Measurements from ENCODE around the gene MAML2.

Gene MAML2

DNA sequence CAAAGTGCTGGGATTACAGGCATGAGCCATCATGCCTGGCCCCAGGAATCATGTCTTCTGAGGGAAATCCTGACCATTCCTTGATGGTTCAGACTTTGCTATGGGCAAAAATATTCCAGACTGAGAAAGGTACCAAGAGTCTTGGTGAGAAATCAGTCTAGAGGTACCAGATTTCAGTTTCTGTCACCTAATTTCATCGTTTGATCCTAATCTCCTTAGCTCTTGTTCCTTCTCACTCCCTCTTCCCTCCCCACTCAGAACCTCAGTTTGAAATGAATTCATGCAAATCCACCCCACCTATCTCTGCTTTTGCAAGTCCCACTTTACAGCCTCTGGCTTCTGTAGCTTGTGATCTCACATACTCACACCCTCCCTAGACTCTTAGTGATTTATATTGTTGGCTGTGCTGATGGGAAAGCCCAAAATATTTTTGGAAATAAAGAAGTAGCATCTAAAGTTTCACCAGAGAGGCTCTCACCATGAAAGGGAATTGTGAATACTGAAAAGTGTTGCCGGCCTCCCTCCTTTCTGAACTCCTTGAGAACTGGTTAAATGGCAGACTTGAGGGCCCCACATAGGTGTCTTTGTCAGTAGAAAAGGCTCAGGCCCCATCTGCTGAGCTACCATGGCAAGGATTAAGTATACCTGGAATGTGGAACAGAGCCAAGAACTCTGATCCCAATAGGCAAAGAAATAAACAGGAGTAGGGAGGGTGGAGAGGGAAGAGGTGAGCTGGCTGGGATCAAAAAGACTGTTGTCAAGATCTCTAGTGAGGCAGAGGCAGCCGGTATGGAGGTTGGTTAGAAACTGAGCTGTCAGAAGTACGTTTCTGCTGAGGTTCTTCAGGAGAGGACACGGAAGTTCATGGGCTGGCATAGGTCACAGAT lies 228.6 kb downstream of the MAML2 start:
- DNase-seq, result peak in 1 of 2 donors; percentile 20

DNA sequence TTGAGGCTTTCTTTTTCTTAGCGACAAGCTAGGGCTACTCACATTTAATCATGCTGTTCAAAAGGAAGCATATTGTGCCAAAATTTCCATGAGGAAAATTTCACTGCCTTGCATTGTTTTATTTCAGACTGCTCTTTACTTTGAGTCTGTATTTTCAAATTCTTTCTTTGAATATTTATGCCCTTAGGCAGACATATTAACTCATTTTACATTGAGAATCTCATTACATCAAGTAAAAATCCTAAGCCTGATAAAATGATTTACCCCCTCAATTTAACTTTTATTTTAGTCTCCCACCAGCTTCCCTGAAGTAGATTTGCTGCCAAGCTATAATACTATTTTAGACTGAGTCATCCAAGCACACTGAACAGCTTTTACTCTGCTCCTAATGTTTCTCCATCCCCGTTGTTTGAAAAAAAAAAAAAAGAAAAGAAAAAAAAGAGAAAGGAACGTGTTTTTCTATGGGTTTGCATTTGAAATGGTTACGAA lies 229.8 kb downstream of the MAML2 start:
- DNase-seq, result peak in 1 of 2 donors; percentile 48

DNA sequence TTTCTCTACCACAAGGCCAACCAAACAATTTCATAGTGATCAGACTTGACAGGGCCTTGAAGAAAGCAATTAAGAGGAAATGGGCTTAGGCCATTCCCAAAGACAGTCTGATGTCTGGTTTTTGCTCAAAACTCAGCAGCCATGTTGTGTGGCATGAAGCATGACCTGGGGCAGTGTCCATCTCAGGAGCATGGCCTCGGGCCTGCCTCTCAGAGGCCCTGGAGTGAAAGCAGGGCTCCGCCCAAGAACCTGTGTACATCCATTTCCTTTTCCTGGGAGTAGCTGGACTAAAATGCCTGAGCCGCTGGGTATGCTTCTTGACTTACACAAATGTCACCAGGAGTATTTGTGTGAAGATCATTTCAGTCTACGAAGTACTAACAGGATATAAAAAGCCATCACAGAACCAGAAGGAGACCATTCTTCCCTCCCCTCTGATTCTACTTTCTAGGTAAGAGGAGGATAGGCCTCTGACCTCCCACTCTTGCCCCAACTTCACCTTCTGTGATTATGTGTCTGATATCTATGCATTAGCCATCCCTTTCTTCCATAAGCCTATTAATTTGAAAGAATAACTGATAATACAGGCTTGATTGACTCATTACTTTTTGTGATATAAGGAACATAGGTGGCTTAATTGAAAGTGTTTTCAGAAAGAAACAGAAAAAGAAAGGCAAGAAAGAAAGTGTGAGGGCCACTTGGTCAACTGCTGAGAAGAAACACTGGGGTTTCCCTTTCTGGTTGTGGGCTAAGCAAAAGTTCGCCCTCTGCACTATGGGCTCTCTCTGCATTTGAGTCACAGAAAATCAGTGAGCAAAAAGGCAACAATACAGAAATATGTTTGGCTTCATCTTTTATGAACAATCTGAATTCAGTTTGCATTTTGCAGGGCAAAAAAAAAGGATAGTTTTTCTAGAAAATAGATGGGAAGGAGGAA lies 230.5 kb downstream of the MAML2 start:
- no peak for DNase-seq

DNA sequence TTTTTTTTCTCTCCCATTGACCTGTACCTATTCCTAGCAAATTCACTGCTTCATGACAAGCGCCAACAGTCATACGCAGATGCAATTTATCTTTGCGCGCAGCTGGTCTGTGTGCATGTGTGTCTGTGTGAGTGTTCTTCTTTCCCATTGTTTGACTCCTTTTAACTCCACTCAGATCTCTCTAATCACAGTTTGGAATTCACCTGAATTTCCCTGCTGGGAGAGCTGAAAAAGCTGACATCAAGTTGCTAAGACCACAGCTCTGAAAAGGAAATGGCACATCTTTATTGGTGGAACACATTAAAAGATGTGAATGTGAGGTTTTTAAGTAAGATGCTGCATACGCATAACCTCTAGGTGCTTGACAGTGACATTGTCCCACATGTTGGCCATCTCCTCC lies 231.7 kb downstream of the MAML2 start:
- no peak for DNase-seq

DNA sequence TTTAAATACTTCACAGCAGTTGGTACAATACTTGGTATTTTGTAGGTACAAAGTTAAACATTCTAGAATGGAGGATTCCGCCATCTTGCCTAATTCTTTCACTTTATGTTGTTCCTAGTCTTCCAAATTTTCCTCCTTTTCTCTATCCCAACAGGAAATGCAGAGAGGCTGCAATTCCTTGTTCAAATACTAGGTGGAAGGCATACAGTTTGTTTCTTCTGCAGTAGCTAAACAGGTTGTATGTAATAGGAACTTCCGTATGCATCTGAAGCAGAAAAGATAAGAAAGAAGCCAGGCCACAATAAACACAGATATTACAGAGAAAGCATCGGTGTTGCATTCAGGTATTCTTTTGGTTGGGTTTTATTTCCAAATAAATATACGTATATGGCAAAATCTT lies 232.7 kb downstream of the MAML2 start:
- no peak for DNase-seq

DNA sequence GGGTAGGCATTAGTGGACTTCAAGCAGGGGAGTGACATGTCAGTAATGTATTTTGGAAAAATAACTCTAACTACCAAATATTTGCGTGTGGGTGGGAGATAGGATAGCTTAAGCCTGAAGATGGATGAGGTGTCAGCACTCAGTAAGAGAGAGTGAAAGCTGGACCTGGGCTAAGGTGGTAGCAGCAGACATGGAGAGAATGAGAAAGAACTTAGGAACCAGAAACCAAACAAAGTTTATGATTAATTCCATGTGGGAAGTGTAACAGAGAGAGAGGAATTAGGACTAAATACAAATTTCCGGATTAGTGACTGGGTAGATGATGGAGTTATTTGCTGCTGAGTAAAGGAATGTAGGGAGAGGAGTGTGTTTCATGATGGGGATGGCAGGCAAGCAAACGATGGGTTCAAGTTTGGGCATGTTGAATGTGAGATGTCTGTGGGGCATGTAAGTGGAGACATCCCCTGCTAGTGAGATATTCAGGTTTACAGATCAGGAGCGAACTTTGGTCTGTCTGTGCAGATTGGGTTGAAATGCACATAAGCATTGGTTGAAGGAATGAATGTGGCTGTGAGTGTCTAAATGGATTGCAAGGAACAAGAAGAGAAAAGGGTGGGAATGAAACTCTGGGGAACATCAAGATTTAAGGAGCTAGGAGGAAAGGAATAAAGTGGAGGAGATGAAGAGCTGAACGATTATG lies 233.5 kb downstream of the MAML2 start:
- no peak for DNase-seq

DNA sequence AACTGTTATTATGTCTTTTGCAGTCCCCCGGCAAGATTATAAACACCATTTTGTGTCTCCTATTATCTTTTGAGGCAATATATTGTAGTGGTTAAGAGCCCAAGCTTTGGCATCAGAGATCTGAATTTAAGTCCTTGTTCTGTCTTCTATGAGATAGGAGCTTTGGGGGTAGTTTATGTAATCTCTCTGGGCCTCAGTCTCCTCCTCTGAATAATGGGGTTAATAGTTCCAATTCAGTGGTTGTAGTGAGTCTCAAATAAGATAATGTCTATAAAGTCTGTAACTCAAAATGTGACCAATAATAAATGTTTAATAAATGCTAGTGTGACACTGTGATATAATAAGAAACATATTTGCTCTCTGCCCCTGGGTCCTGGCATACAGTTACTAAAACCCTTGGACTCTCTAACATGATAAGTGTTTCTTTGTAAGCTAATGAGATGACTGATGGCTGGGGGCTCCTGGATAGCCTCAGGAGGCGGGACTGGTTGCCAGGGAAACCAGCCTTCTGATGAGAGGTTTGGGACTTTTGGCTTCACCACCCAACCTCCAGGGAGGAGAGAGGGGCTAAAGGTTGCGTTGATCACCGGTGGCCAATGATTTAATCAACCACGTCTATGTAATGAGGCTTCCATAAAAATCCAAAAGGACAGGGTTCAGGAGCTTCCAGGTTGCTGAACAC lies 235.7 kb downstream of the MAML2 start:
- DNase-seq, result no peak

DNA sequence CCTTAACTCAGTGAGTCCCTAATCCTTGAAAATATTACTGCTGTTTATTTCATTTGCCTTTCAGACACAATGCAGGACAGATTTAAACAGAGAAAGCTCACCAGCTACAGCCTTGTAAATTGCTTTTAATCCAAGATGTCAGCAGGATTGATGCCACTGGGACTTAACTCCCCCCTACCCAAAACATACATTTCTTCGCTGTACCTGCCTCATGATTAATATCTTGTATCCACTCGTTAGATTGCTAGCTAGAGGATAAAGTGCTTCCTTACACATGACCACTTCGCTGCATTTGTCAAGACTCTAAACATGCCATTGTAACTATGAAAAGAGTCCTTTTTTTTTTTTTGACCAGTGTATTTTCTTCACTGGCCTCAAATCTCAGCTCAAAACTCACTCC lies 236.3 kb downstream of the MAML2 start:
- no peak for DNase-seq

DNA sequence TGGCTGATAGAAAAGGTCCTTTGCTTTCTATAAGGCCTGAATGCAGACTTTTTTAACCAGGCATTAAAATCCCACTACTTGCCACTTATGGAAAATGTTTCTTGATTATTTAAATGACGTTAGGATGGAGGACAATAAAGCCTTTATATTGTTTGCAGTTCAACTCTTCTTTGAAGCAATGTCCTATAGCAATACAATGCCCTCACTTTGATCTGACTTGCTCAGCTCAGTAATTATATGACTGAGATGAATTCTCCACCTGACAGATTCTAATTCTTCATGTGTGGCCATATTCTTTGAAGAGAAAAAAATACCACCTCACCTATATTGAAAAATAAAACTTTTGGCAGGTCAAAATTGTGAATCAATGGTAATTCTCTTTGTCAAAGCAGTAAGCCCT lies 237.1 kb downstream of the MAML2 start:
- no peak for DNase-seq

DNA sequence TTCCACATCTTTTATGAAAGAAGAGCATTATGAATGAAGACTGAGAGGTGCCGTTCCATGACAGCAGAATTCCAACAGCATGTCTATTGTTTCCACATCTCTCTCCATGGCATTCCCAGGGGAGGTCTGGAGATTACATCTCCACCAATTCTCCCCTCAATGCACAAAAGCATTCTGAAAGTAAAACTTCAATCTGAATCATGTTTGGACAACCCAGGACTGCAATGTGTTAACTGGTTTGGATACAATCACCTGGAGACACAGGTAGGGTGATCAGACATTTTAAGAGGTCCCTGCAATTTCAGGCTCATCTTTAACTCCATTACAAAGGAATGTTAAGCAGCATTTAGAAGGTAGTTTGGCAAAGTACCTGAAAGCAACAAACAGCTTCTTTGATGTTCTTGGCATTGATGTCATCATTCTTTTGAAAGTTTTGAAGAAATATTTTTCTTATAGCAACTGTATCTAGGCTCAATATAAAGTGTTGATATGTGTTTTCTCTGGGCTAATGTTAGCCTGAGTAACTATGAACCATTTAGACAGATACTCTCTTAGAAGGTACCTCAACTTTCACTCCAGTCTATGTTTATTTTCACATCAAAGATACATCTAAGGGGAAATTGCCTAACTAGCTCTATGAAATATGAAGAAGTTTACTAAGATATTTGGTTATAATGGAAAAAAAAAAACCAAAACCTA lies 237.6 kb downstream of the MAML2 start:
- DNase-seq, result no peak

DNA sequence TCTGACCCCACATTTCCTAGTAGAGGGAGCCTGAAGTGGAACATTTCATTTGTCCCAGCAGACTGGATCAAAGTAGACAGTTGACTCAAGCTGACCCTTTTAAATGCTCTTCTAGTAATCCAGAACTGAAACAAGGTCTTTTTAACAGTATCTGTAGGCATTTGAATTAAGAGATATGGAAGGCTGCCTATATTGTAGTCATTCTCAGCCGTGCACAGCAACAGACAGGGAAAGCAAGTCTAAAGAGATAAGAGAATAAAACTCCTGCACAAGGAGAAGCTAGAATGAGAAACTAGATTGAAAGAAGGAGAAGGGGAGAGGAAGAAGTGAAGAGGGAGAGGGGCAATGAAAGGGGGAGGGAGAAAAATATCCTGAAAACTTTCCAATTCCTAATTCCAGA lies 238.5 kb downstream of the MAML2 start:
- no peak for DNase-seq

DNA sequence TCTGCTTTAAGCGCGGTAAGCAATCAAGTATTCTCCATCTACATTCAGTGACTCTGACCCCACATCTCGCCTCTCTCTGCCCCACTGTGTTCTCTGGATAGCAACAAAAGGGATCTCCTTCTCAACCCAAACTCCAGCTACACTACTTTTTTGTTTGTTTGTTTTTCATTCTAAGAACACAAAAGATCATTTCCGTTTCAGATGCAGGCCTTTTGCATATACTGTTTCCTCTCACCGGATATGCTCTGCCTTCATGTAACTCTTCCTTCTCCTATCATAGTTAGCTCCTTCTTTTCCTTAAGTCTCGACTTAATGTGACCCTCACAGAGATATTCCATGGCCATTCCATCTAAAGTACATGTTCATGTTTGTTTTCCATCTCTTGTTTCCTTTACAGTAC lies 239.3 kb downstream of the MAML2 start:
- DNase-seq, result no peak

DNA sequence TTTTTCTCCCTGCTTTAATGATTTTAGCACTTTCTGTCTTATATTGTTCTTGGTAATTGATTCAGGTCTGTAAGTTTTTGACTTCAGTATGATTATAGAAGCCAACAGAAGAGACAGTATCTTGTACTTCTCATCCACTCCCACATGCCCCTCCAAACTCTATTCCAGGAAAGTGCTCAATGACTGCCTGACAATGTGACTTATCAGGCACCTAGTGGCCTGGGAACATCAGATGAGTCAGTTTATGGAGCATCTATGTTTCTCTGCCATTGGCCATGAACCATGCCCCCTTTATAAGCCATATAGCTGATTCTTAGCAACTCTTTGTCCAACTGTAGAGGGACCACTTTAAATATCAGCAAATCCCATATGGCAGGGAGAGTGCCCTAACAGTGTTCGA lies 239.9 kb downstream of the MAML2 start:
- DNase-seq, result no peak

DNA sequence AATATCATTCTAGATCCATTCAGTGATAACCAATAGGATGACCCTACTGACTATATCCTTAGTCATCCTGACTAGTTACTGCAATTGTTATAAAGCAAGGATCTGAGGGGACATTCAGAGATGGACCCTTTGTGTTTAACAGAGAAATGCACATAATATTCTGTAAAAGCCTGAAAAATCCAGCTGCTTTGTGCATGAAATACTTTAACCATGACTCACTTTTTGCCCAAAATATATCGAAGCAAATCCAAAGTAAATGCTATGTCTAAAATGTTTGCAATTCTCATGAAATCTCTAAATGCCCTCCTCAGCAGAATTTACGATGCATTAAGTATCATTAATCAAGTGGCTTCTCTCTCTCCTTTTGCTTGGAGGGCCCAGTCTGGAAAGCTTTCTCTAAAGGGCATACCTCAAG lies 240.3 kb downstream of the MAML2 start:
- no peak for DNase-seq

DNA sequence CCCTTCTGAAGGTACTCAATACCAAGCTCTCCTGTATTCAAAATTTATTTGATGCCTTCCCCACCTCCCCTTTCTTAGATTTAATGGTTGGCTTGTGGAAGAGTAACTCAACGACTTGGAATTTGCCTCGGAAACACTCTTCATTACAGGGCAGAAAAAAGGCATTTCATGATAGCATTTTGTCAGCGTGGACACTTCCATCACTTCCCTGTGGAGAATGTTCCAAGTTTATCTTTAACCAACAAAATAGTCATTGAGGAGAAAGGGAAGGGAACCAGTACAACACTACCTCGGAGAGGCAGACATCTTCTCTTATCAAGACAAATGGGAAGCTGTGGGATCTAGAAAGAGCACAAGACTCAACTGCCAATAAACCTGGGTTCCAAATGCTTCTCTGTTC lies 241.8 kb downstream of the MAML2 start:
- DNase-seq, result no peak

DNA sequence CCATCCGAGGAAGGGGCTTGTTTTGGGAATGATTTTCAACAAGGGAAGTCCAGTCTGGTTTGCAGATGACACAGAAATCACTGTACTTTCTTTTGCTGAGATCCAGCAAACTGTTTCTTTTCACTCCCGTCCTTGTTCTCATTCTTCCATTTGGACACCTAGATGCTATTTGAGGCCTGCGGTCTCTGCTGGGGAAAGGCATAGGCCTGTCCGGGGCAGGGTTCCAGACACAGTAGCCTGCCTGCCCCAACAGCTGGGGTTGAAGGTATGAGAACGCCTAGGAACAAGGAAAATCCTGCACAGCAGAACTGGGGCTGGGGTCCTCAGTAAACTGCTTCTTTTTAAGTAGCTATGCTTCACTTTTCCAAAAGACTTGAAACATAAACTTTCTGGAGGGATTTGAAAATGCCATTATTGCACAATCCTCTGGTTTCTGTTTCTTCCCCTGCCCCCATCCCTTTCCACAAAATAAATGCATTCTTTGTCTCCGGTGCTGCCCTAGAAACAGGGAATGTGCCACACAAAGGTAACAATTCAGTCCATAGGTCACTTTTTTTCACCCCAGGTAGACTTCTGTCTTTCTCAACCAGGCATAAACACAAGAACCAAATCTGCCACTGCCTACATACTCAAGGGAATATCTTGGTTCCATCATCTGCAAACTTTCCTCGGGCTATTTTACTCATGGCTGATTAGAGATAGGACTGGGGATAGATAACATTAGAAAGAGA lies 244.3 kb downstream of the MAML2 start:
- DNase-seq, result peak in 1 of 2 donors; percentile 33

DNA sequence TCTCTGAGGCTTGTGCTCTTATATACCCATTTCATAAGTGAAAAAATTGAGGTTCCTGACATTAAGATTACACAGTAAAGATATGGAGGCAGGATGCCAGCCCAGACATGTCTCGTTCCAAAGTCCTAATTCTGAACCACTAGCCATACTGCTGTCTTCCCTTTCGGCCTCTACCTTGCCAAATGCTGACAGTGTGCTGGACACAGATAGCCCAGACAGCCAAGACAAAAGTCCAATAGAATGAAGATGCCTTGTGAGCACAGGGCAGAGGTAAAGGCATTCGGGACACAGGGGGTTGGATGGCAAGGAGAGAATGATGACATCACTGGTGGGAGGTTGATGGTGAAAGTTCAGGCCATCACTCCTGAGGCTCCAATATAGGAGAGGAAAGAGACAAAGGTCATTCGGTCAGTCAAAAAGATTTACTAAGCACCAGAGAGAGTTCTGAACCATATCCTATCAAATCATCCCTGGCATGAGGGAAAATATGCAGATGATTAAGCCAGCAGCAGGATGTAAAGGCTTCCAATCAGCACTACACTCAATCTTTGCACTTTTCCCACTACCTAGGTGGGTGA lies 245.1 kb downstream of the MAML2 start:
- DNase-seq, result no peak

DNA sequence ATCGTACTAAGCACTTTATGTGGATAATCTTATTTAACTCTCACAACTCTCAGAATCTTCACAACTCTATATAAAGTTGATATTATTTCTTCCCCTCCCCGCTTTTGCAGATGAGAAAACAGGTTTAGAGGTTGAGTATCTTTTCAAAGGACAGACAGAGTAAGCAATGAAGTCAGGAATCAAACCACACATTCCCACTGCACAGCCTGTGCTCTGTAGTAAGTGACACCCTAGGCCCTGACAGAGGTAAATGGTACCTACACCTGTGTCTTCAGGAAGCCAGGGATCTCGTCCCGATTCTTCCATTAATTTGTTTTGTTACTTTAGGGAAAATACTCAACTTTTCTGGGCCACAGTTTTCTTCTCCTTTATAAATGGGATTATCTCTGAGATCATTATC lies 246.6 kb downstream of the MAML2 start:
- DNase-seq, result no peak

DNA sequence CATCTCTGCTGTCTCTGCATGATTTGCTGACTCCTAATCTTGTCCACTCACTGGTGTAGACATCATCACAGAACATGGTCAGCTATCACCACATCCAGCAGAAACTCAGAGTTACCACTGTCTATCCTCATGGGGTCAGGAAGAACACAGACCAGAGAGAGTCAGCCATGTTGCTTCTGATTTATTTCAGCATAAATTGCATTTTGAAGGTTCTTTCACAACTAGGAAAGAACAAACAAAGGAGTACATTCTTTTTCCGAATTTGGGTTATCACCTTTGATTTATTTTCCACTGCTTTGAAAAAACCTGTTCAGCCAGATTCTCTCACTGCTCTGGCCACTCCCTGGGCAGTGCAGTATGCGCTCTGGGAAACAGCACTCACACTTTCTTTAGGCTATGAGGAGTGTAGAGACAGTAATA lies 247.1 kb downstream of the MAML2 start:
- DNase-seq, result no peak

DNA sequence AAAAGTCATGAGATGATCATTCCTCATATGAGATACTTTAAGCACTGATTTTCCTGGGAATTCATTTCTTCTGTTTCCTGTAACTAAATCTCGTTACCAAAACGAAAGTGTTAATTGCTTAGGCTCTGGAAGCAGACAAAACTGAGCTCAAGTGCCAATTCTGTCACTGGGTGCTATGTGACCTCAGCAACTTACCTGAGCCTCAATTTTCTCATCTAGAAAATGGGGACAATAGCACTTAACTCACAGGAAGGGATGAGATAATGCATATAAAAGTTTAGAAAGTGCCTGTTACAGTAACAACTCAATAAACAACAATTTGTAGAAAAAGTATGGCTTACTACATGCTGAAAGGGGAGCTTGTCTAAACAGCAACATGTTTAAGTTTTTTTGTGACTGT lies 248.8 kb downstream of the MAML2 start:
- DNase-seq, result no peak

DNA sequence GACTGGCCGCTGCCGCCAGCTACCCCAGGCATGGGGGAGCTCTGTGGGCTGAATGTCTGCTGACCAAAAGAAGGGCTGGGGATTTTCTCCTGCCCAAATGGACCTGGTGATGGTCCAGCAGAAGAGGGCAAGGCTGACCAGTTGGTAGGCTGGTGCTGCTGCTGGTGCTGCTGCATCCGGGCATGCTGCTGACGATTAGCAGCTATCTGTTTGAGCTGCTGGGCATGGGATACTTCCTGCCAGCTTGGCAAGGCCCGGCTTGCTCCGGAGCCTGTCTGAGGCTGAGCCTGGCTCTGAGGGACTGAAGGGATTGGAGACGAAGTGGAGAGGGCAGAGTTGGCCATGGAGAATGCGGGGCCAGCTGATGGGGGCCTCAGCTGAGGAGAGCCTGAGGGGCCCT lies 250.5 kb downstream of the MAML2 start:
- no peak for DNase-seq
